ENCODE results near the gene GPSM1.

- TF ChIP-seq CTCF (IDR thresholded peaks at IDR 0.05) (no peak), EP300 (IDR thresholded peaks at IDR 0.05) (no peak)
Measured at GRCh38 chr9:136303825-136304416, 23.4 kb upstream of the GPSM1 start, which contains the start of gene CCDC187.
